ENCODE data around the gene CCNYL1. TPM values are rescaled to one million over a fixed set of nuclear protein-coding genes. Genes with fewer than 3 reads are reported as not detected.
"Not testable (repeated sequence)": the region's sequence is repeated elsewhere in the genome, so short reads cannot be mapped to it uniquely, and the experiment has no call there.

Gene CCNYL1
- total RNA-seq, 1 experiment from 2014 or later = 9.9 TPM

DNA sequence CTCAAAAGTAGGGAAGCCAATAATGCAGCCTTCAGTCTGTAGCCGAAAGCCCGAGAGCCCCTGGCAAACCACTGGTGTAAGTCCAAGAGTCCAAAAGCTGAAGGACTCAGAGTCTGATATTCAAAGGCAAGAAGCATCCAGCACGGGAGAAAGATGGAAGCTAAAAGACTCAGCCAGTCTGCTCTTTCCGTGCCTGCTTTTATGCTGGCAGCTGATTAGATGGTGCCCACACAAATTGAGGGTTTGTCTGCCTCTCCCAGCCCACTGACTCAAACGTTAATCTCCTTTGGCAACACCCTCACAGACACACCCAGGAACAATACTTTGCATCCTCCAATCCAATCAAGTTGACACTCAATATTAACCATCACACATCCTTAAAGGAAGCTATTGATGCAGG, 14.5 kb upstream of the CCNYL1 start:
- not testable (repeated sequence) for DNase-seq (ENCODE audit: low read depth)

DNA sequence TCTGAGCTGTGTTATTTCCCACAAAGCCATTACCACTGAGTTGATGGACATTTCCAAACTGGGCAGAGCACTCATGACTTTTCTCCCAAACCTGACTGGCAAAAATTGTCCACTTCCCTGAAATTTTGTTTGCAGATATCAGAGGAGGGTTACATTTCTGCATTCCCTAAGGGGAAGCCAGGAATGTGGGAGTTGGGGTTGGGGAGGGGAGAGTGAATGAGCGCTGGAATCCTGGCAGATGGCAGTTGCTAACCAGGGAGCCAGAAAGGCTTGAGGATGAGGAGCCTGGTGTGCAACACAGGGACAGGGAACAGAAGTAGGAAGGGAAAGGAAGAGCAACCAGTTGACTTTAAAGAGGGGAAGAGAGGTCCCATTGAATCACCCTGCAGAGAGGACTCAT, 14.0 kb upstream of the CCNYL1 start:
- DNase-seq (ENCODE audit: low read depth) = no peak

DNA sequence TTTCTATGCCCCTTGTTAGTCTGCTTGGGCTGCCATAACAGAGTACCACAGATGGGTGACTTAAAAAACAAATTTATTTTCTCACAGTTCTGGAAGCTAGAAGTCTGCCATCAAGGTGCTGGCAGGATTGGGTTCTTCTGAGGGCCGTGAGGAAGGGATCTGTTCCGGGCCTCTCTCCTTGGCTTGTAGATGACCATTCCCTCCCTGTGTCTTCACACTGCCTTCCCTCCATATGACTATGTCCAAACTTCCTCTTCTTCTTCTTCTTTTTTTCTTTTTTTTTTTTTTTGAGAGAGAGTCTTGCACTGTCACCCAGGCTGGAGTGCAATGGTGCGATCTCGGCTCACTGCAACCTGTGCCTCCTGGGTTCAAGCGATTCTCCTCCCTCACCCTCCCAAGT, 13.1 kb upstream of the CCNYL1 start:
- no peak for DNase-seq (ENCODE audit: low read depth)

DNA sequence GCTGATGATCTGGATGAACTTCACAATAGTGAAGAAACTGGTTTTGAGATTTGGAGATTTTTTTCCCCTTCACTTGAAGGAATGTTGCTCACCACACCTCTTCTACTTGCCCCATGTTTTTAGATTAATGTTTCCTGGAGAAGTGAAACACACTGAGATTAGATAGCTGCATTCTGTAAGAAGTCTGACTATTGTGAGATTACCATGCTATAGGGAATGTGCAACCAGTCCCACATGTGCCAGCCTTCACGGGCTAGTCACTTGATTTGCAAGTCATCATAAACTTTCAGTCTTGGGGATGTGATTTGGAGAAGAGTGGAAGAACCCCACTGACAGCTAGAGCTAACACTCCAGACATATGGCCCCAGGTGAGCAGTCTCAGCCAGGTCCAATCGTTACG, 7.4 kb upstream of the CCNYL1 start:
- DNase-seq (ENCODE audit: low read depth) = no peak

DNA sequence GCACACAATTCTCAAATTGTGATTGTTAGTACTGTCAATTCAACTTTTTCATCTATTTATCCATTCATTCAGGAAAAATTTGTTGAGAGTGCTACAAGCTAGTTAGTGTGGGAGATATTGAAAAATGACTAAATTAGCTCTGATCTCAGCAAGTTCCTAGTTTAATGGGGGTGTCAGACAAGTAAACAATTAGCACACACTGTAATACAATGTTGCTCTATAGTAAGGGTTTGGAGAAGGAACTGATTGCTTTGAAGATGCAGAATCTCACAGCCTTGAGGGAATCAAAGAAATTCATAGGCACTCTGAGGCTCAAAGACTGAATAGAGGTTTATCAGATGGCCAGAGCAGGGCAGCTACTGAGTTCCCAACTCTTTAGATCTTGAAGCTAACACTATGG, 6.8 kb upstream of the CCNYL1 start:
- no peak for DNase-seq (ENCODE audit: low read depth)

DNA sequence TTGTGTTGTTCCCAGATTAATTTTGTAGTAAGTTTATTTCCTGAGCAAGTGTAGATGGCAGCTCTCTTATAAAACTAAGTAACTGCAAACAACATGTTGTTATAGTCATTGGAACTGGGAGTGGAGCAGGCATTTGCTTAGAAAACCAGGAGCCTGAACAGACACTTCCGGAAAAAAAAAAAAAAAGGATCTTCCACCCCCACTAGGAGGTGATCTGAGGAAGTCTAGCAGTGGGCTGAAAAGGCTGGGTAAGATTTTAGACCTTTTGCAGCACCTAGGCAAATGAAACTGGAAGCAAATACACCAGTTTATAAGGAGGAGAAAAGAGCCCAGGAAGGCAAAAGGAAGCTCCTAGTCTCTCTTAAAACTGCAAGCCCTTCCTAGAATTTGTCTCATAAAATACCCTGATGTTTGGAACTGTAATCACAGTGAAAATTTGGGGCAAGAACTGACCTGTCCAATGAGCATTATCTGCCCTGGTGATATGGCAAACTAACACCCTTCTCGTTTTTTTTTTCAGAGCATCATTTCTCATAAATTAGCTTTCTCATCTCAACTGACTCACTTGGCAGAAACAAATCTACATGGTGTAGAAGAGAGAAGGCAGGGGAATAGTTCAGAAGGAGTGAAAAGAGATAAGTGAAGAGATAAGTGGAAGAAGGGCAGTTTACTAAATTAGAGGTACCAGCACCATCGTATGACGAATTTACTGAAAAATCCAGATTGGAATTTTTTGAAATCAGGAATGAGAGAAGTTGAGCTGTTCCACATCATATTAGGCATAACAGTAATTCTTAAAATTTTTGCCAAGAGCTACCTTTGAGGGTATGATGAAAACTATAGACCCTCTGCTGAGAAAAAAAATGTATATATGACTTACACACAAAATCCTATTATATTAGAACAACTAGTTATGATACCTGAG, 4.2 kb upstream of the CCNYL1 start:
- no peak for DNase-seq (ENCODE audit: low read depth)

DNA sequence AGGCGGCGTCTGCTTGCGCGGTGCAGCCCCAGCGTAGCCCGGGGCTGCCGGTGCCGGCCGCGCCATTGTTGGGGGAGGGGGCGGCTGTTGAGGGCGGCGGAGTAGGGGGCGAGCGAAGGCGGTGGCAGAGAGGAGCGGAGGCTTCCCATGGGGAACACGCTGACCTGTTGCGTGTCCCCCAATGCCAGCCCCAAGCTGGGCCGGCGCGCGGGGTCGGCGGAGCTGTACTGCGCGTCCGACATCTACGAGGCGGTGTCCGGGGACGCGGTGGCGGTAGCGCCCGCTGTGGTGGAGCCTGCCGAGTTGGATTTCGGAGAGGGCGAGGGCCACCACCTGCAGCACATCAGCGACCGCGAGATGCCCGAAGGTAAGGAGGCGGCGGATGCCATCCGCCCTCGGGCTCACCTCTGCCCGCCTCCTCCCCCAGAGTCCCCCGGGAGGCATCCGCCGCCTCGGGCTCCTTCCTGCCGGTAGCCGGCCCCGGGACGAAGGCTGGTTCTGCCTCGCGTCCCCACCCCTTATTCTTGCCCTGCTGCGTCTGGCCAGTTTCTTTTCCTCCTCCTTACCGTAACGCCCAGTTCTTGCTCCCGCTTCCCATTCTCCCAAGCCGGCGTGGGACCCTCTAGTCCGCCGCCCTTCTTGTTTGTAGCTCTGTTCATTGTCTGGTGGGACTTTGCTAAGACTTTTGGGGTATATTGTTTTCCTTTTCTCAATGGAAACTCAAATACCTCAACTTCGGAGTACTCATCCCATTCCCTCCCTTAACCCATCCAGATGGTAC, 500 bp downstream of the CCNYL1 start:
- peak; percentile 39 for DNase-seq (ENCODE audit: low read depth)

DNA sequence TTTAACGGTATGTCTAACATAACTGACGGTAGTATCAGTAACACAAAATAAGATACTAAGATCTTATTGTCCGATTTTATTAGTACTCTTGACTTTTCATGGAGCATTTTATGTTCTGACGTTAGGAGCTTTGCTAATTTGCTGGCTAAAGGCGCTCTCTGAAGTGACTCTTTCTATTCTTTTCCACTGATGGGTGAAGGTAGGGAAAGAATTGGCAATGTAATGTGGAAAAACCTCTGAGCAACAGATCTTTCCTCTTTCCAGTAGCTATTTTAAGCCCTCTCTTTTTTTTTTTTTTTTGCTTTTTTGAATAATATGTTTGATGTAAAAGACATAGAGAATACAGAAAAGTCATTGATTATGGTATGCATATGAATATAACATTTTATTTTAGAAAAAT, 4.6 kb downstream of the CCNYL1 start:
- no peak for DNase-seq (ENCODE audit: low read depth)

DNA sequence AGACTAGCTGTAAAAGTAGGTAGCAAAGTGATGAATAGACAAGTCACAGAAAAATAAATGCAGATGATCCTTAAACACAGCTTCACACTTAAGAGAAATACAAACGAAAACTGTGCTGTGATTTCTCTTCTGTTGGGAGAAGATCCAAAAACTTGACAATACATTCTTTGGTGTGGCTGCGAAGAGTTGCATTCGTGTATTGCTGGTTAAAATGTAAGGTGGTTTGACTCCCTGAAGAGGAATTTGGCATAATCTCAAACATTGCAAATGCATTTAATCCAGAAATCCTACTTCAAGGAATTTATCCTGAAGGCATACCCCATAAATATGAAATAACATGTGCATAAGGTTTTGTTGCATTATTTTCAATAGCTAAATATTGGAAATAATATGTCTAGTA, 7.1 kb downstream of the CCNYL1 start:
- DNase-seq (ENCODE audit: low read depth) = no peak

DNA sequence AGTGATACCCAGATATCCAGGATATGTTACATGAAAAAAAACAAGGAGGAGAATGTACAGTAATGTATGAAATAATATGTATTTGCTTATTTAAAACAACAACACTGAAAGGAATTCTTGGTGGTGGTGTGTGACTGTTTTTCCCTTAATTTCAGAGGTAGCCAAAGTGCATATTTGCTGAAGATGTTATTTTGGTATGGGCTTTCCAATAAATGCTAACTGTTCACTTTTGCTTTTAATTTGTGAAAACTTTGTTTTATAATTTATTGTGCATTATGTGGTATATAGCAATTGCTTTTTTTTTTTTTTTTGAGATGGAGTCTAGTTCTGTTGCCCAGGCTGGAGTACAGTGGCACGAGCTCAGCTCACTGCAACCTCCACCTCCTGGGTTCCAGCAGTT, 7.6 kb downstream of the CCNYL1 start:
- DNase-seq (ENCODE audit: low read depth) = no peak

DNA sequence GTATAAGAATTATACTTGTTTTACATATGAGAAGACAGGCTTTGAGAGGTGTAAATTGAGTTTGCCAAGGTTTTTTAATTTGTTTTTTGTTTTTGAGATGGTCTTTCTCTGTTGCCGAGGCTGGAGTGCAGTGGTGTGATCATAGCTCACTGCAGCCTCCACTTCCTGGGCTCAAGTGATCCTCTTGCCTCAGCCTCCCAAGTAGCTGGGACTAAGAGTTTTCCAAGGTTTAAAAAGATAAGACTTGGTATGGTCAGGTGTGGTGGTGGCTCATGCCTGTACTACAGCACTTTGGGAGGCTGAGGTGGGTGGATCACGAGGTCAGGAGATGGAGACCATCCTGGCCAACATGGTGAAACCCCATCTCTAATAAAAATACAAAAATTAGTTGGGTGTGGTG, 8.2 kb downstream of the CCNYL1 start:
- DNase-seq (ENCODE audit: low read depth) = not testable (repeated sequence)

DNA sequence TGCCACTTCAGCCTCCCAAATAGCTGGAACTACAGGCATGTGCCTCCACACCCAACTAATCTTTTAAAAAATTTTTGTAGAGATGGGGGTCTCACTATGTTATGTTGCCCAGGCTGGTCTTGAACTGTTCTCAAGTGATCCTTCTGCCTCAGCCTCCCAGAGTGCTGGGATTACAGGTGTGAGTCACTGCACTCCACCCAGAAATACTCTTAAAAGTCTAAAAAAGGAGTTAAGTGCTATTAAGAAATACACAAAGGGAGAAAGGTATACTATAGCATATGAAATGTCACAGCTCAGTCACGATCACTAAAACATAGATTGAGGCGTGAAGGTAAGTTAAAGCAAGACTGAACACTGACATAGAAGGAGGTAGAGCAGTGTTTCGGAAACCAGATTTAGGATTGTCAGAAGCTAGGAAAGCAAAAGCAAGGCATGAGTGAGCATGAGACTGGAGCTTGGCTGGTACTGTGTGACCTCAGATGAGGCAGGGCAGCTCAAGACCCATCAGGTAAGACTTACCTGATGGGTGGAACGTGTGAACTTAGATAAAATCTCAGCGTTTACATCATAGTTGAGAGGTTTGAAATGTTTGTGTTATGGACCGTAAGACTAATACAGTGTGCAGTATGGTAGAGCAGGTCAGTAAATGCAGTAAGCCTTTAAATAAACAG, 9.2 kb downstream of the CCNYL1 start:
- no peak for DNase-seq (ENCODE audit: low read depth)

DNA sequence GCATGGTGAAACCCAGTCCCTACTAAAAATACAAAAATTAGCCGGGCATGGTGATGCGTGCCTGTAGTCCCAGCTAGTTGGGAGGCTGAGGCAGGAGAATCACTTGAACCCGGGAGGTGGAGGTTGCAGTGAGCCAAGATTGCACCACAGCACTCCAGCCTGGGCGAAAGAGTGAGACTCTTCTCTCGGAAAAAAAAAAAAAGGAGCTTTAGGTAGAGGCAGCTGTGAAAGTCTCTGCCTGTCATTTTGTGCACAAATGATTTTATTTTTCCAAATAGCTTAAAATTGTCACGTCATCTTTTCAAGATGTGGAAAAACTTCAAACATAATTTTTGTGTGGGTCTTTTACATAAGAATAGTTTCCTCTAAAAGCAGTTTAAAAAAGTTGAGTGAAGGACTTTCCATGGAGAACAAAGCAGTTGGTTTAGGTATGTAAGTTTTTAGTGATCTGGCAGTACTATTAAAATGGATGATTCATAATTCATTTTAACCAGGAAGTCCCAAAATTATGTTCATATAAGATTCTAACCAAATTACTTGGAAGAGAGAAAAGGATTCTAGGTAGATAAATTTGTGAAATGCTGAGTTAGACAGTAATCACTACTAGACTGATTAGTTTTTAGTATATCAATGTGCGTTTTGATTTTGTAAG, 11.5 kb downstream of the CCNYL1 start:
- DNase-seq (ENCODE audit: low read depth) = no peak

DNA sequence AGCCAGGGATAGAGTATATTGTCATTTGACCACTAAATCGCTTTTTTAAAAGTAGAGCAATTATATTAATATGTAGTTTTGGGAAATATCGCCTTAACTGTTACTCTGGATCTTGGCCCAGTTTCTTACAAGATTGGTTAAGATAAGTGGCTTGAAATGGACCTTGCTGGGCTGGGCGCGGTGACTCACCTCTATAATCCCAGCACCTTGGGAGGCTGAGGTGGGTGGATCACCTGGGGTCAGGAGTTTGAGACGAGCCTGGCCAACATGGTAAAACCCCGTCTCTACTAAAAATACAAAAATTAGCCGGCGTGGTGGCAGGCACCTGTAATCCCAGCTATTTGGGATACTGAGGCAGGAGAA, 12.0 kb downstream of the CCNYL1 start:
- not testable (repeated sequence) for DNase-seq (ENCODE audit: low read depth)

DNA sequence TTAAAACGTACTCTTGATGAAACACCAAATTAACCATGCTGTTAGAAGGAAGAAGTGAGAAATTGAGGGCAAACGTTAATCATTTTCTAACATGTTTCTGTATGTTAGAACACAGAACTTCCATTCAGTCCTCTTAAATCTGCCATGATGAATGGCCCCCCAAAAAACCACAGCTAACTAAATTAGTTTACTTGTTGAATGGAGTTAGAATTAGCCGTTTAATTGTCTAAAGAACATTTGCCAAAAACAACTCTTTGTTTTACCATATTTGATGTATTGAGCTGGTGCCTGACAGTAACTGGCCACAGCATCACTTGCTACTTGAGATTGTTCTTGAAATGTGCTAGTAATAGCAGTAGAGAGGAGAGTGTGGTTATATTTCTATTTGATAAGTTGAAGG, 12.7 kb downstream of the CCNYL1 start:
- no peak for DNase-seq (ENCODE audit: low read depth)

DNA sequence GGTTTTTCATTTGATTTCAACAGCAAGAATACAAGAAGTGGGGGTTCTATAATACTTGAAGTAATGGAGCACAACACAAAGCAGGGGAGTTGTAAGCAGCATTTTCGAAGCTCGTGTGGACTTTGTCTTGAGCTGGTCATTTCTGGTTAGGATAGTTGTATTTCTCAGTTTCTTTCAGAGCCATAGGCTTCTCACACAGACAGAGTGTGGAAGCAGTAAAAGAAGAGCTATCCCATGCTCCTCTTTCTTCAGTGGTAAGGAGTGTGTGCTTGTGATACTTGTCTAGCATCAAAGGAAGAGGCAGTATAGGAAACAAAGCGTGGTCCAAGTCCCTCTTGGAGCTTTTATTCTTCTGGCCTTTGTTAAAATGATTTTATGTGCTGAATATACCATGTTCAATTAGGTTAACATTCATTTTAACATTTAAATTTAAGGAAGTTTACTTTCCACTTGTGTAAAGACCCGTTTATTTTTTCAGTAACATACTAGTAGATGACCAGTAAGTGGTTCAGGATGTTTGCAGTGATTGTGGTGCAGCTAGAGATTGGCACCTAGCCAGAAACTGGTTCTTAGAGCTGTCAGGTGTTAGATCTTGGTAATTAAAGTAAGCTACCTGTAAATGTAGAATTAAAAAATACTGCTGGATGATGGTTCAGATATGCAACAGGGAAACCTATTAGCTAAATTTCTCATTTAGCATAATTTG, 14.6 kb downstream of the CCNYL1 start:
- DNase-seq (ENCODE audit: low read depth) = no peak

DNA sequence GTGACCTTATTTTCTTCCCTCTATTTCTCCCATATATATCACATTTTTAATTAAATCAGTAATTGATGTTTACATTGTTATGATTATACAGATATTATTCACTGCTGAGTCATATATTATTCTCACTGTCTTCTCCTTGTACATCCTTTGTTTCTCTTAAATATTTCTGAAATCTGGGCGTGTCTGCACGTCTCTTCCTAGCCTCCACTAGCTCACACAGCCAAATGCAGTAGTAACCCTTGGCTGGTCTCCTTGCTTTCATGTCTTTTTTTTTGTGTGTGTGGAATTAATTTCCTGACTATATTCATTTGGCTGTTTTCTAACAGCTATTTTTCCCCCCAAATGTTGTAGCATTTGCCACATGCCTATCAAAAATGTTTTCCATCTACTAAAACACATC, 15.8 kb downstream of the CCNYL1 start:
- no peak for DNase-seq (ENCODE audit: low read depth)

DNA sequence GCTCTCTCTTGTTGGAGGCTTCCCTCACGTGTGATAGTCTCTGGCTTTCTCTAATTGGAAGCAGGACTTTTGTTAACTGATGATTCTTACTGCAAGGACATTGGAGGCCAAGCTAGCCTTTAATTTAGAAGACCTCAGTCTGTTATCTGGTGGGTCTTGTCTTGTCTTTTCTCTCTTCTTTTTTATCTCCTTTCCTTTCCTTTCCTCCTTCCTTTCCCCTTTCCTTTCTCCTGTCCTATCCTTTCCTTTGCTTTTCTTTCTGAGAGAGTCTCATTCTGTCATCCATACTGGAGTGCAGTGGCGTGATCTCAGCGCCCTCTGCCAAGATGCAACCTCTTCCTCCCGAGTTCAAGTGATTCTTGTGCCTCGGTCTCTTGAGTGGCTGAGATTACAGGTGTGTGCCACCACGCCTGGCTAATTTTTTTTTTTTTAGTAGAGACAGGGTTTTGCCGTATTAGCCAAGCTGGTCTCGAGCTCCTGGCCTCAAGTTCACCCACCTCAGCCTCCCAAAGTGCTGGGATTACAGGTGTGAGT, 18.1 kb downstream of the CCNYL1 start:
- DNase-seq (ENCODE audit: low read depth) = no peak

DNA sequence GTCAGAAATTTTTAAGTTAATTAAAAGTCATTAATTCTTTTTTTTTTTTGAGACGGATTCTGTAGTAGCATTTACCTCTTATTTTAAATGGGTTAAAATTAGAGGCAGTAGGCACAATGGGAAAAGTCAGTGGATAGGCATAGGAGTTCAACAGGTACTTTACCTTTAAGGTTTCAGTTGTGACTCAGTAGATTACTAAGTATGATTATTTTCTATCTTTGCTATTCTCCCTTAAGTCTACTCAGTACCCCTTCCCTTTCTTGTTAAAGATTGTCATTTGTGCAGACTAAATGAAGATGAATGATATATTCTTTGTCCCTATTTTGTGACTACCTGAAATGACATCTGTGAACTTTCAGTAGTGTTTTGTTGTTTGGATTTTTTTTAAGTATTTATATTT, 19.7 kb downstream of the CCNYL1 start:
- no peak for DNase-seq (ENCODE audit: low read depth)

DNA sequence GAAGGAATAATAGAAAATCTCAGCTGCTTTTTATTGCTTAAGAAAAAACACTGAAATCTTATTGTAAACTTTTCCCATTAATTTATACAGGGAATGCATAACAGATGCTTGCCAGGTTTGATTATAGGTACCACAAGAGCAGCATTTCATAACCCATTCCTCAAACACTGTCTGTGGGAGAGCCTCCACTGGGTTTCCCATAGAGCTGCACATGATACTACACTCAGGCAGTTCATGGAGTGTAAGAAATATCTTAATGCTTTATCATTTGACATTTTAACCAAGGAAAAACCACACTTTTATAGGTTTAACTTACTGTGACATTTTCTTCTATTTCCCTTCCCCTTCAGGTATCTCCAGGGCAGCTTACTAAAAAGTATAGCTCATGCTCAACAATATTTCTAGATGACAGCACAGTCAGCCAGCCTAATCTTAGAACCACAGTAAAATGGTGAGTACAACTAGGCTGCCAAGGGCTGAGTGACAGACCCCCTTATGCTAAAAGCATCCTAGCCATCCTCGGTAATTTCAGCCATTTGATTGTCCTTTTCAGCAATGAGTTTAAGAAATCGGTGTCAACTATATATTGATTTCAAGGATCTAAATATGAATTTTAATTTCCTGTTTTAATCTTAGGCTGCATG, 22.3 kb downstream of the CCNYL1 start:
- DNase-seq (ENCODE audit: low read depth) = no peak

All from HT1080 (cell line).